Measurements from ENCODE around the gene VSNL1. TPM values are rescaled to one million over a fixed set of nuclear protein-coding genes. Genes with fewer than 3 reads are reported as not detected.

Gene VSNL1
- total and polyA plus RNA-seq, 7 donors, result 0.27 to 5.1 (median 1.1) TPM; not detected in 2

DNA sequence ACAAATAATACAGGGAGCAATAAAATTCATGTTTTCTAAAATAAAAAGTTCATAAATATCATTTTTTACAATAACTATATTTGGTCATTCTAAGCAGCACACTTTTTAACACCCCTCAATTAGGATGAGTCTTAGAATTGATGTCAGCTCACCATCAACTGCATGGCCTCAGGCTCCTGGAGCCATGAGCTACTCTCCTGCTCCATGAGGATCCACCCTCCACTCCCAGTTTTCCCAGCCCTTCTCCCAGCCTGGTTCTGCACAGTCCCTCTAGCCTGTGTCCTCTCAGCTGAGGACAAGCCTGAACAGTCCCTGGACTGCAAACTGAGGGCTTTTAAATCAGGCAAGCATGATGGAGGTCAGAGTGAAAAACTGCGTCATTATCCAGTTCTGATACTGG, 124.0 kb downstream of the VSNL1 start:
- 99 to 100% methylated on average over 1 of the region's 1 CpG for WGBS, 2 donors
- Histone ChIP-seq H3K36me3 (peaks cover 0 to 53% (median 17%) of the 10 kb centered on the region in 4 donors), H3K27me3 (no peaks in the 10 kb centered on the region), H3K9me3 (no peaks in the 10 kb centered on the region), H3K4me1 (no peaks in the 10 kb centered on the region), H3K27ac (no peak overlapping the region), H3K4me3 (no peak overlapping the region)
- TF ChIP-seq, protein P1, sequence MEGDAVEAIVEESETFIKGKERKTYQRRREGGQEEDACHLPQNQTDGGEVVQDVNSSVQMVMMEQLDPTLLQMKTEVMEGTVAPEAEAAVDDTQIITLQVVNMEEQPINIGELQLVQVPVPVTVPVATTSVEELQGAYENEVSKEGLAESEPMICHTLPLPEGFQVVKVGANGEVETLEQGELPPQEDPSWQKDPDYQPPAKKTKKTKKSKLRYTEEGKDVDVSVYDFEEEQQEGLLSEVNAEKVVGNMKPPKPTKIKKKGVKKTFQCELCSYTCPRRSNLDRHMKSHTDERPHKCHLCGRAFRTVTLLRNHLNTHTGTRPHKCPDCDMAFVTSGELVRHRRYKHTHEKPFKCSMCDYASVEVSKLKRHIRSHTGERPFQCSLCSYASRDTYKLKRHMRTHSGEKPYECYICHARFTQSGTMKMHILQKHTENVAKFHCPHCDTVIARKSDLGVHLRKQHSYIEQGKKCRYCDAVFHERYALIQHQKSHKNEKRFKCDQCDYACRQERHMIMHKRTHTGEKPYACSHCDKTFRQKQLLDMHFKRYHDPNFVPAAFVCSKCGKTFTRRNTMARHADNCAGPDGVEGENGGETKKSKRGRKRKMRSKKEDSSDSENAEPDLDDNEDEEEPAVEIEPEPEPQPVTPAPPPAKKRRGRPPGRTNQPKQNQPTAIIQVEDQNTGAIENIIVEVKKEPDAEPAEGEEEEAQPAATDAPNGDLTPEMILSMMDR (IDR thresholded peaks at IDR 0.05), result no peak
- TF ChIP-seq POLR2A (IDR thresholded peaks at IDR 0.05) (no peak), POLR2AphosphoS5 (IDR thresholded peaks at IDR 0.05) (no peak), EP300 (IDR thresholded peaks at IDR 0.05) (no peak)
- intact Hi-C loops (cut with DNase I), result no loop called here
- DNase-seq, result no peak

DNA sequence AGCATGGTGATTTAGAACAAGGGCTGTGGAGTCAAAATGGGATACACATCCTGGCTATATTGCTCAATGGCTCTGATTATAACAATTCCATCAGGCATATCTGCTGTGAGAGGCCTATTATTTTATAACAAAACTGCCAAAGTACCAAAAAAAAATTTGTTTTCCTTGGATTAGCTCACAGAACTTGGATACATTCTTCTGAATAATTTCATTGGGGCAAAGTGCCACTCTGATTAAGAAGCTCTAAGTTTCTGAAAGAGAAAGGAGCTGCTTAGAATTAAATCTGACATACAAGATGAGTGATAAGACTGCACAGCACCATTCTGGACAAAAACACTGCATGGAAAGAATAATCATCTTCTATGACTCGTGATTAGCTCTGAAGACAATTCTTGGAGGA, 127.4 kb downstream of the VSNL1 start:
- WGBS, 2 donors, result 89 to 97% methylated on average over 1 of the region's 1 CpG
- intact Hi-C loops (cut with DNase I), result no loop called here
- Histone ChIP-seq H3K27ac (no peak overlapping the region), H3K9me3 (no peaks in the 10 kb centered on the region), H3K36me3 (peaks cover 0 to 59% (median 13%) of the 10 kb centered on the region in 4 donors), H3K4me3 (no peak overlapping the region), H3K4me1 (no peaks in the 10 kb centered on the region), H3K27me3 (no peaks in the 10 kb centered on the region)
- TF ChIP-seq, protein P1 (IDR thresholded peaks at IDR 0.05), result no peak
- TF ChIP-seq POLR2A (IDR thresholded peaks at IDR 0.05) (no peak), POLR2AphosphoS5 (IDR thresholded peaks at IDR 0.05) (no peak)
- no peak for DNase-seq

DNA sequence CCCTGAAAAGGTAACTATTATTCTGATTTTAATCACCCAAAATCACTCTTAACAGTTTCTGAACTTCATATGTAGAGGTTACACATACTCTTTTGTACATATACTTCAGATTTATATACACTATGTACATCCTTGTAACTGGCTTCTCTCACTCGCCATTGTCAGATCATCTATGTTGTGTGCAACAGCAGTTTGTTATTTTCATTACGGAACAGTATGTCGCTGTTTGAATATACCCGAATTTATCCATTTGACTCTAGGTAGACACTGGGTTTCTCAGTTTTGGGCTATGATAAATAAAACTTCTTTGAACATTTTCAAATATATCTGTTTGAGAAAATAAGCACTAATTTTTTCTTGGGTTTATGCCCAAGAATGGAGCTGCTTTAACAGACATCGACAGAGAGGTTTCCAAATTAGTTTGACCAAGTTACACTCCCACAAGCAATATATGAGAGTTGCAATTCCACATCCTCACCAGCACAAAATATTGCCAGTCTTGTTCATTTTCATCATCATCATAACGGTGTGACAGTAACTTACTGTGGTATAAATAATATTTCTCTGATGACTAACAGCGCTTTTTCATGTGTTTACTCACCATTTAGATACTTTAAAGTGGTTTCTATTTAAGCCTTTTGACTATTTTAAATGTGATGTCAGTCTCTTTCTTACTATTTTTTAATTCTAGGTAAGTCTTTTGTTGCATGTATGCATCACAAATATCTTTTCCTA, 132.3 kb downstream of the VSNL1 start:
- H3K27ac ChIP-seq, result no peak overlapping the region
- DNase-seq, result no peak
- no peak overlapping the region for H3K4me3 ChIP-seq
- 84% methylated on average over 7 of the region's 7 CpGs for WGBS, 2 donors
- H3K36me3 ChIP-seq, result peaks cover 0 to 24% (median 1%) of the 10 kb centered on the region in 4 donors
- no peaks in the 10 kb centered on the region for H3K4me1 ChIP-seq
- no peak for TF ChIP-seq POLR2AphosphoS5 (IDR thresholded peaks at IDR 0.05)
- TF ChIP-seq POLR2A (IDR thresholded peaks at IDR 0.05), result no peak
- TF ChIP-seq, protein P1 (IDR thresholded peaks at IDR 0.05), result no peak
- no peak for TF ChIP-seq EP300 (IDR thresholded peaks at IDR 0.05)
- H3K9me3 ChIP-seq, result no peaks in the 10 kb centered on the region
- intact Hi-C loops (cut with DNase I), result no loop called here
- H3K27me3 ChIP-seq, result no peaks in the 10 kb centered on the region

DNA sequence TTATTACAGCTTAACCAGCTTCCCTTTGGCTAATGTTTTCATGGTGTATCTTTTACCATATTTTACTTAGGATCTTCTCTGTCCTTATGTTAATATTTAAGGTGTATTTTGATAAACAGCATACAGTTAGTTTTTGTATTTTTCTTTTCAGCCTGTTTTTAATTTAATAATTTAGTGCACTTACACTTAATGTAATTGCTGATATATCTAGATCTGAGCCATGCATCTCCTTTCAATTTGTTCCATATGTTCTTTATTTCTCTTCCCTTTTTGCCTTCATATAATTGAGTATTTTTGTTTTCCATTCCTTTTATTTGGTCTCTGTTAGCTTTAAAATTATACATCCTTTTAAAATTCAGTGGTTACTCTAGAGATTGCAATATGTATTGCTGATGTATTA, 134.3 kb downstream of the VSNL1 start:
- TF ChIP-seq, protein P1 (IDR thresholded peaks at IDR 0.05), result no peak
- no peak for TF ChIP-seq POLR2A (IDR thresholded peaks at IDR 0.05)
- TF ChIP-seq POLR2AphosphoS5 (IDR thresholded peaks at IDR 0.05), result no peak
- TF ChIP-seq EP300 (IDR thresholded peaks at IDR 0.05), result no peak
- DNase-seq, result no peak
- no peak overlapping the region for H3K4me3 ChIP-seq
- no peaks in the 10 kb centered on the region for H3K9me3 ChIP-seq
- no peaks in the 10 kb centered on the region for H3K27me3 ChIP-seq
- H3K4me1 ChIP-seq, result no peaks in the 10 kb centered on the region
- H3K27ac ChIP-seq, result no peak overlapping the region
- intact Hi-C loops (cut with DNase I), result no loop called here
- peaks cover 0 to 5% (median 0%) of the 10 kb centered on the region in 4 donors for H3K36me3 ChIP-seq

DNA sequence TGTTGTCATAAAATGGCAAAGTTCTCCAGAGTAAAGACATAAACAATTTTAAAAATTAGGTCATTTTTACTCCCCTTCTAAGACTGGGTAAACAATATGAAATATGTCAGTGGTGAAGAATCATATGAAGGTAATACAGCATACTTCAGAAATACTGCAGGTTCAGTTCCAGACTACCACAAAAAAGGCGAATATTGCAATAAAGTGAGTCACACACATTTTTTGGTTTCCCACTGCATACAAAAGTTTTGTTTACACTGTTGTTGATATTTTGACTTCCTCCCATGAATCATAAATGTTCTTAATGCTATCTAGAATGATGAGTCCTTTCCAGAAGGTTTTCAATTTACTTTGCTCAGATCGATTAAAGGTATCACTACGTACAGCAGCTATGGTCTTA, 139.6 kb downstream of the VSNL1 start:
- no peak for DNase-seq
- Histone ChIP-seq H3K4me1 (no peaks in the 10 kb centered on the region), H3K27ac (no peak overlapping the region), H3K36me3 (peaks cover 0 to 24% (median 0%) of the 10 kb centered on the region in 4 donors), H3K27me3 (no peaks in the 10 kb centered on the region), H3K9me3 (no peaks in the 10 kb centered on the region), H3K4me3 (no peak overlapping the region)
- TF ChIP-seq POLR2A (IDR thresholded peaks at IDR 0.05) (no peak), POLR2AphosphoS5 (IDR thresholded peaks at IDR 0.05) (no peak), EP300 (IDR thresholded peaks at IDR 0.05) (no peak)
- TF ChIP-seq, protein P1 (IDR thresholded peaks at IDR 0.05), result no peak
- intact Hi-C loops (cut with DNase I), result no loop called here
- WGBS, 2 donors, result 93 to 97% methylated on average over 3 of the region's 3 CpGs
